ENCODE measurements around the gene PIEZO1. TPM values are rescaled to one million over a fixed set of nuclear protein-coding genes. Genes with fewer than 3 reads are reported as not detected.

The PIEZO1 gene
- total and polyA plus RNA-seq, 9 of the 15 experiments (the other 6 are each of a cell fraction or from before 2014, with no cell fraction given): 3.6 to 432 (median 131) TPM

DNA sequence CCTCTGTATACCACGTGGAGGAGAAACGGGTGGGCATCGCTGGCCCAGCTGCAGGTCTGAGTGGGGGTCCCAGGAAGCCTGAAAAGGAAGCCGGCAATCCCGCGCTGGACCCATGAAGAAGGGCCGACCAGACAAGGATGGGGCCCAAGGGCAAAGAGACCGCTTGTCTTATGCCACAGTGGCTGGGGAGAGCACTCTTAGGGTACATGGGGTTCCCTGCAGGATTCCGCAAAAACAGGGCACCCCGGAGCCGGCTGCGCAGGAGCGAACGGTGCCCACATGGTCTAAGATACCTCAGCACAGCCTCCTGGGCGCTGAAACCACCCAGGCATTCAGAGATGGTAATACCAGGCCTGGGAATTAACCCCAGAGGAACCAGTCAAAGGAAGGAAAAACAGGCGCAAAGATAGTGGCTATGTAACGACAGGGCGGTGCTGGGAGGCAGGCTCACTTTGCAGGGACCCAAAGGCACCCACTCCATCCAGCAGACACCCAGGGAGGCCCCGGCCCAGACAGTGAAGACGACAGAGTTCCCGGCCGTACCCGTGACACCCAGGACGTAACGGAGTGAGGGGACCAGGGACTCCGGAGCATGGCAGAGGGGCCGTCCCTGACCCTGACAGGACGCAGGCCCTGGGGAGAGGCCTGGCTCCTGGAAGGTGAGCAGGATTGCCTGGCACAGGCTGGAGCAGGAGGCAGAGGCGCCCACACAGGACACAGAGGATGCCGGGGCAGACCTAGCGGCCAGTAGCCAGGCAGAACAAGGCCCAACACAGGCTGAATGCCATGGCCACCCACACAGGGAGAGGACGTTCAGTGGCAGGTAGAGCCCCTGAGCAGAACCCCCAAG is 10.3 kb downstream of the PIEZO1 start:
- in situ Hi-C loops (cut with MboI) (no loop called here), intact Hi-C loops (cut with micrococcal nuclease) (loop anchor here (1.0 to 5.0 kb wide), 3 partner anchors 9 to 87 kb away; partner anchors contain the start of gene SNAI3)
- peak overlapping the region; percentile 87 for H3K27ac ChIP-seq (ENCODE audit: extremely low read depth, low read depth, low read length)
- FAIRE-seq (no peak), ATAC-seq (no peak), DNase-seq (ENCODE audit: extremely low read depth in 1 of 4, low spot score in 3 of 4) (no peak)
- peaks cover 99% of the 10 kb centered on the region for H3K79me2 ChIP-seq (ENCODE audit: control insufficient read depth, insufficient read depth, low read length)
- H3K9me3 ChIP-seq (replicated peaks; ENCODE audit: control insufficient read depth, insufficient read depth, low read depth, low read length): no peaks in the 10 kb centered on the region
- H4K20me1 ChIP-seq (replicated peaks; ENCODE audit: control insufficient read depth, insufficient read depth, low read length): peaks cover 3% of the 10 kb centered on the region; the same call in 1 of the 2 replicates
- H3K36me3 ChIP-seq (ENCODE audit: control insufficient read depth, insufficient read depth, low read length): peaks cover 70% of the 10 kb centered on the region
- CTCF ChIA-PET (ENCODE audit: low intra/inter-chr PET ratio): no interaction called here
- H2AFZ ChIP-seq (ENCODE audit: low read depth, low read length): no peak overlapping the region
- peak overlapping the region; percentile 82 for H3K4me2 ChIP-seq (ENCODE audit: insufficient read depth, low read length)
- H3K4me3 ChIP-seq: peak overlapping the region; percentile 26; the same call in 1 of the 2 replicates
- H3K27me3 ChIP-seq (ENCODE audit: control insufficient read depth in 2 of 2, insufficient read depth in 2 of 2, low read length in 2 of 2): no peaks in the 10 kb centered on the region
- WGBS (ENCODE audit: insufficient coverage, low coverage, missing lambda C conversion rate): 76% methylated on average over 32 of the region's 32 CpGs
- POLR2A ChIA-PET: interaction anchor here (0.6 to 7.2 kb wide), 11 partner anchors 7 to 882 kb away, joined by 3 to 124 read pairs (median 8); partner anchors contain the start of gene PIEZO1
- BruUV-seq (replicated peaks): no TSS peak
- H3K9me1 ChIP-seq (ENCODE audit: control insufficient read depth, insufficient read depth, low read length): no peaks in the 10 kb centered on the region
- TF ChIP-seq POLR2G (IDR thresholded peaks at IDR 0.05; ENCODE audit: low read depth, low read length) (peak; percentile 80), SUPT5H (IDR thresholded peaks at IDR 0.05) (peak; percentile 50), DMBX1 (CRISPR knock-in tag; IDR thresholded peaks at IDR 0.05; ENCODE audit: borderline replicate concordance) (peak; percentile 13; the same call in 1 of the 2 replicates), ETV5 (CRISPR knock-in tag; IDR thresholded peaks at IDR 0.05; ENCODE audit: low read depth) (0 out of 2 replicates have a peak, but pooled peaks have one; percentile 1), ZNF57 (CRISPR knock-in tag; IDR thresholded peaks at IDR 0.05) (no peak), SREBF1 (IDR thresholded peaks at IDR 0.05; ENCODE audit: borderline replicate concordance, low read depth, low read length) (no peak), POLR2AphosphoS5 (IDR thresholded peaks at IDR 0.05; ENCODE audit: control insufficient read depth, insufficient read depth, low read depth, low read length) (peak; percentile 14; the same call in 1 of the 2 replicates), WHSC1 (IDR thresholded peaks at IDR 0.05; ENCODE audit: low read length) (peak; percentile 83), CREB1 (IDR thresholded peaks at IDR 0.05) (no peak), CREB1 (CRISPR knock-in tag; IDR thresholded peaks at IDR 0.05) (no peak), POLR2B (IDR thresholded peaks at IDR 0.05; ENCODE audit: low read depth, partially characterized antibody) (peak; percentile 29), POLR2A (conservative IDR thresholded peaks at IDR 0.05) (peak; percentile 18; the same call in 1 of the 2 replicates), TEAD1 (CRISPR knock-in tag; IDR thresholded peaks at IDR 0.05) (0 out of 4 replicates have a peak, but pooled peaks of 1 of the 2 experiments have one; percentile 28)
- TF ChIP-seq, protein P1, sequence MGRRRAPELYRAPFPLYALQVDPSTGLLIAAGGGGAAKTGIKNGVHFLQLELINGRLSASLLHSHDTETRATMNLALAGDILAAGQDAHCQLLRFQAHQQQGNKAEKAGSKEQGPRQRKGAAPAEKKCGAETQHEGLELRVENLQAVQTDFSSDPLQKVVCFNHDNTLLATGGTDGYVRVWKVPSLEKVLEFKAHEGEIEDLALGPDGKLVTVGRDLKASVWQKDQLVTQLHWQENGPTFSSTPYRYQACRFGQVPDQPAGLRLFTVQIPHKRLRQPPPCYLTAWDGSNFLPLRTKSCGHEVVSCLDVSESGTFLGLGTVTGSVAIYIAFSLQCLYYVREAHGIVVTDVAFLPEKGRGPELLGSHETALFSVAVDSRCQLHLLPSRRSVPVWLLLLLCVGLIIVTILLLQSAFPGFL (CRISPR knock-in tag; IDR thresholded peaks at IDR 0.05): 0 out of 2 replicates have a peak, but pooled peaks have one; percentile 71
- TF ChIP-seq, protein P2, sequence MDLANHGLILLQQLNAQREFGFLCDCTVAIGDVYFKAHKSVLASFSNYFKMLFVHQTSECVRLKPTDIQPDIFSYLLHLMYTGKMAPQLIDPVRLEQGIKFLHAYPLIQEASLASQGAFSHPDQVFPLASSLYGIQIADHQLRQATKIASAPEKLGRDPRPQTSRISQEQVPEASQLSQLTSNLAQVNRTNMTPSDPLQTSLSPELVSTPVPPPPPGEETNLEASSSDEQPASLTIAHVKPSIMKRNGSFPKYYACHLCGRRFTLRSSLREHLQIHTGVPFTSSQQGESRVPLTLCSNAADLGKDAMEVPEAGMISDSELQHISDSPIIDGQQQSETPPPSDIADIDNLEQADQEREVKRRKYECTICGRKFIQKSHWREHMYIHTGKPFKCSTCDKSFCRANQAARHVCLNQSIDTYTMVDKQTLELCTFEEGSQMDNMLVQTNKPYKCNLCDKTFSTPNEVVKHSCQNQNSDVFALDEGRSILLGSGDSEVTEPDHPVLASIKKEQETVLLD (IDR thresholded peaks at IDR 0.05): 0 out of 2 replicates have a peak, but pooled peaks have one; percentile 1
- TF ChIP-seq, protein P3, sequence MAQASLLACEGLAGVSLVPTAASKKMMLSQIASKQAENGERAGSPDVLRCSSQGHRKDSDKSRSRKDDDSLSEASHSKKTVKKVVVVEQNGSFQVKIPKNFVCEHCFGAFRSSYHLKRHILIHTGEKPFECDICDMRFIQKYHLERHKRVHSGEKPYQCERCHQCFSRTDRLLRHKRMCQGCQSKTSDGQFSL (CRISPR knock-in tag; IDR thresholded peaks at IDR 0.05): no peak
- TF ChIP-seq, protein P3 (tag; IDR thresholded peaks at IDR 0.05): 0 out of 4 replicates have a peak, but pooled peaks of 1 of the 2 experiments have one; percentile 69
- peak overlapping the region; percentile 75 to 91 for H3K9ac ChIP-seq (ENCODE audit: insufficient read depth in 1 of 2, low read depth in 2 of 2, low read length in 2 of 2)
- peaks cover 62 to 99% of the 10 kb centered on the region in 2 experiments for H3K4me1 ChIP-seq (replicated peaks in 1 of 2; ENCODE audit: control insufficient read depth in 2 of 2, insufficient read depth in 2 of 2, low read length in 2 of 2)
